AG09319 (cell line): Measurements from ENCODE around the gene DNAL1.

Source experiments
- DNase-seq: peaks from one replicate; pipeline ENCODE4 v3.0.0-alpha.2; 2010; ENCODE audit warnings: low read depth; ENCODE audit errors: extremely low read depth
- CTCF ChIP-seq: IDR thresholded peaks from 2 replicates; pipeline ENCODE4 v1.5.1; 2011; ENCODE audit warnings: low read depth, mild to moderate bottlenecking, inconsistent platforms, low read length, moderate library complexity

DNAL1 gene

GRCh38 chr14:73721101-73721821, 76.5 kb downstream of the DNAL1 start:
- no peak for TF ChIP-seq CTCF
- DNase-seq: no peak

GRCh38 chr14:73722581-73722980, 77.8 kb downstream of the DNAL1 start:
- no peak for TF ChIP-seq CTCF
- no peak for DNase-seq

- no peak for TF ChIP-seq CTCF
- DNase-seq: no peak
Measured at GRCh38 chr14:73723406-73723796, 78.6 kb downstream of the DNAL1 start.

- peak; percentile 98 for DNase-seq
- TF ChIP-seq CTCF: no peak
Measured at GRCh38 chr14:73723797-73724661, 79.2 kb downstream of the DNAL1 start.

- TF ChIP-seq CTCF: no peak
- DNase-seq: no peak
Measured at GRCh38 chr14:73724696-73725095, 79.9 kb downstream of the DNAL1 start.

- no peak for DNase-seq
- TF ChIP-seq CTCF: no peak
Measured at GRCh38 chr14:73725116-73726024, 80.6 kb downstream of the DNAL1 start.
